HEK293T (cell line): ENCODE results near the gene ZIC5.

Source experiments
- BHLHE40 ChIP-seq: fragments of 450-650 bp; IDR thresholded peaks from 2 replicates; pipeline ENCODE4 v1.6.1; 2016; ENCODE audit warnings: mild to moderate bottlenecking, moderate library complexity, borderline replicate concordance
- FOXM1 ChIP-seq: fragments of 450-650 bp; IDR thresholded peaks from 2 replicates; pipeline ENCODE4 v1.6.1; 2017; ENCODE audit warnings: mild to moderate bottlenecking, borderline replicate concordance
- L3MBTL2 ChIP-seq: fragments of 450-650 bp; conservative IDR thresholded peaks from 2 replicates; pipeline ENCODE4 v1.6.1; 2016; ENCODE audit warnings: mild to moderate bottlenecking
- SP1 ChIP-seq: fragments of 450-650 bp; IDR thresholded peaks from 2 replicates; pipeline ENCODE4 v1.6.1; 2017
- SUZ12 ChIP-seq: fragments of 450-650 bp; IDR thresholded peaks from 2 replicates; pipeline ENCODE4 v1.6.1; 2016; ENCODE audit warnings: mild to moderate bottlenecking
- ZNF384 ChIP-seq: fragments of 450-650 bp; IDR thresholded peaks from 2 replicates; pipeline ENCODE4 v1.6.1; 2016

DNA sequence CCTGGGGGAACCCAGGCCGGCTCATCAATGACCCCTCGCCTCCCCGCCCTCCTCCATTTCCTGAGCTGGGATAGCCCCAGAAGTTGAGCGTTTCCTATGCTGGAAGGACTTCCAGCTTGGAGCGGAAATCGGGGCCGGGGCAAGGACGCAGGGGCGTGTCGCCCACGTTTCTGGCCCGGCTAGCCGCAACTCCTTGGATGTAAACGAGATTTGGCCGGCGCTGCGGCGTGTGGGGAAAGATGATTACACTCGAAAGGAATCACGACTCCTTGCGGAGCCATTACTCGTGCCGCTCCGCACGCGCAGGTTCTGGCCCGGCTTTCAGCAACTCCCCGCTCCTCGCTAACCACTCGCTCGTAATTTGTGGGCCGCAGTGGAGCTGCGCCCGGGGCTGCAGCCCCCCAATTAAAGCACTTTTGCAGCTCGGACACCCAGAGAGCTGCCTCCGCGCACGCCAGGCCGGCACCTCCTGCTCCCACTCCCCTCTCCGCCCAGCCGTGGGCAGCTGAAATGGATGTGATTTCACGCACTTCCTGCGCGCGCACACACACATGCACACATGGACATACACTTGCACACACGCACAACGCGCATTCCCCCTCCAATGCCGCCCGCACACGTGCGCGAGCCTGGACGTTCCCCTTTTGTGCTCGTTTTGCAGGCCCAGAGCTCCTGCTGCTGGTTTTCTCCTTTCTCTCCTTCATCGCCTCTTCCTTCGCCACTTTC is 15.7 kb downstream of the ZIC5 start:
- TF ChIP-seq L3MBTL2 (no peak), FOXM1 (no peak), SP1 (no peak), BHLHE40 (no peak), ZNF384 (no peak), SUZ12 (no peak)
